Vagina (tissue), 2 donors: ENCODE measurements around the gene KATNAL1.

ENCODE experiments used
- CTCF ChIP-seq, 3 experiments: fragments of 450-650 bp in 2 of 3; fragments of 200-600 bp in 1 of 3; sonication (generic) in 1 of 3; IDR thresholded peaks; one replicate each; pipeline ENCODE4 v1.5.1; 2017 to 2019; ENCODE audit warnings: antibody characterized with exemption in 3 of 3, mild to moderate bottlenecking in 2 of 3, moderate library complexity in 2 of 3
- POLR2A ChIP-seq, 2 donors: fragments of 450-650 bp; IDR thresholded peaks; one replicate each; pipeline ENCODE4 v1.6.1; 2017; ENCODE audit warnings: antibody characterized with exemption in 2 of 2, mild to moderate bottlenecking in 2 of 2, moderate library complexity in 2 of 2
- POLR2AphosphoS5 ChIP-seq, 2 donors: sonication (generic); formaldehyde crosslinking; IDR thresholded peaks; one replicate each; pipeline ENCODE4 v1.9.0; 2017; ENCODE audit warnings: antibody characterized with exemption in 2 of 2, mild to moderate bottlenecking in 2 of 2, low read depth in 1 of 2; ENCODE audit not compliant: insufficient read depth in 1 of 2

GRCh38 chr13:30352121-30352520 lies 44.8 kb upstream of the KATNAL1 start:
- TF ChIP-seq CTCF (IDR thresholded peaks at IDR 0.05) (no peak), POLR2AphosphoS5 (IDR thresholded peaks at IDR 0.05; ENCODE audit: insufficient read depth in 1 of 2, low read depth in 1 of 2) (no peak), POLR2A (IDR thresholded peaks at IDR 0.05) (no peak)
